Suprapubic skin (tissue), 4 donors: Measurements from ENCODE around the gene NDUFAF3. TPM values are rescaled to one million over a fixed set of nuclear protein-coding genes. Genes with fewer than 3 reads are reported as not detected.
A peak's percentile ranks its signal among the peaks of the same experiment; 100 is the strongest.

ENCODE experiments used
- DNase-seq, 2 donors: peaks; one replicate each; pipeline ENCODE4 v3.0.0-alpha.2; 2019; ENCODE audit warnings: low spot score in 2 of 2
- H3K27ac ChIP-seq: fragments of 200-600 bp; sonication (generic); one replicate; pipeline ENCODE4 v1.5.1; 2019
- H3K27me3 ChIP-seq: fragments of 200-600 bp; sonication (generic); one replicate; pipeline ENCODE4 v1.5.1; 2019
- H3K36me3 ChIP-seq: fragments of 200-600 bp; sonication (generic); one replicate; pipeline ENCODE4 v1.5.1; 2019
- H3K4me1 ChIP-seq: fragments of 200-600 bp; sonication (generic); one replicate; pipeline ENCODE4 v1.5.1; 2019
- H3K4me3 ChIP-seq: fragments of 200-600 bp; sonication (generic); one replicate; pipeline ENCODE4 v1.5.1; 2019; ENCODE audit warnings: mild to moderate bottlenecking
- H3K9me3 ChIP-seq: fragments of 200-600 bp; sonication (generic); one replicate; pipeline ENCODE4 v1.5.1; 2019
- EP300 ChIP-seq: sonication (generic); formaldehyde crosslinking; IDR thresholded peaks from one replicate; pipeline ENCODE4 v1.6.1; 2017; ENCODE audit warnings: antibody characterized with exemption
- POLR2A ChIP-seq, 2 donors: fragments of 450-650 bp; IDR thresholded peaks; one replicate each; pipeline ENCODE4 v1.6.1; 2017; ENCODE audit warnings: antibody characterized with exemption in 2 of 2, mild to moderate bottlenecking in 2 of 2, moderate library complexity in 2 of 2
- POLR2AphosphoS5 ChIP-seq, 3 donors: sonication (generic); formaldehyde crosslinking; IDR thresholded peaks; one replicate each; pipeline ENCODE4 v1.6.1; 2017; ENCODE audit warnings: antibody characterized with exemption in 3 of 3
- WGBS: methylation state at CpG from one replicate; pipeline ENCODE4 v1.1.5; 2018; 5-methylcytosine and 5-hydroxymethylcytosine counted together
- total RNA-seq, 4 donors: library from RNA; depleted of rRNA; stranded (reverse); fragments of >200 nt; gene quantifications; one replicate each; pipeline ENCODE4 v1.1.0, GENCODE V29; 2016
- TF ChIP-seq, protein P1 (sequence below), 2 donors: fragments of 200-600 bp in 1 of 2; fragments of 450-650 bp in 1 of 2; sonication (generic) in 1 of 2; IDR thresholded peaks; one replicate each; pipeline ENCODE4 v1.5.1; 2016 to 2019; ENCODE audit warnings: antibody characterized with exemption in 2 of 2, mild to moderate bottlenecking in 1 of 2, moderate library complexity in 1 of 2

The NDUFAF3 gene
- total RNA-seq, 4 donors from 2014 or later: 45.0 to 104 (median 63.1) TPM

DNA sequence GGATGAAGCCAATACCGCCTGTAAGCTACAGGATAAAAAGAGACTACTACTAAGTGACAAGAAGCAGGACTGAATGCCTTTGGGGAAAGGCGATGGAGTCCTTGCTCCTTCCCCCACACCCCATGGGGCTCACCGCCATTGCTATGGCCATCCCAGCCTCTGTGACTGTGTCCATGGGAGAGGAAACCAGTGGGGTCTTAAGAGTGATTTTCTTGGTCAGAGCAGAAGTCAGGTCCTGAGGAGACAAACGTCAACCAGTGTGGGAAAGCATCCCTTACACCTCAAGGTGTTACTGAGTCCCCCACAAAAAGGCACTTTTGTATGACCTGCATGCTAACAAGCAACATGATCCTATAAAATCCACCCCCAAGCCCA, 6.4 kb downstream of the NDUFAF3 start:
- peaks cover 40% of the 10 kb centered on the region for H3K4me1 ChIP-seq
- DNase-seq: no peak
- H3K36me3 ChIP-seq: peaks cover 73% of the 10 kb centered on the region
- H3K27ac ChIP-seq: peak overlapping the region; percentile 89
- peak overlapping the region; percentile 75 for H3K4me3 ChIP-seq
- H3K27me3 ChIP-seq: no peaks in the 10 kb centered on the region
- no peaks in the 10 kb centered on the region for H3K9me3 ChIP-seq
- WGBS: 84% methylated on average over 4 of the region's 4 CpGs
- TF ChIP-seq, protein P1, sequence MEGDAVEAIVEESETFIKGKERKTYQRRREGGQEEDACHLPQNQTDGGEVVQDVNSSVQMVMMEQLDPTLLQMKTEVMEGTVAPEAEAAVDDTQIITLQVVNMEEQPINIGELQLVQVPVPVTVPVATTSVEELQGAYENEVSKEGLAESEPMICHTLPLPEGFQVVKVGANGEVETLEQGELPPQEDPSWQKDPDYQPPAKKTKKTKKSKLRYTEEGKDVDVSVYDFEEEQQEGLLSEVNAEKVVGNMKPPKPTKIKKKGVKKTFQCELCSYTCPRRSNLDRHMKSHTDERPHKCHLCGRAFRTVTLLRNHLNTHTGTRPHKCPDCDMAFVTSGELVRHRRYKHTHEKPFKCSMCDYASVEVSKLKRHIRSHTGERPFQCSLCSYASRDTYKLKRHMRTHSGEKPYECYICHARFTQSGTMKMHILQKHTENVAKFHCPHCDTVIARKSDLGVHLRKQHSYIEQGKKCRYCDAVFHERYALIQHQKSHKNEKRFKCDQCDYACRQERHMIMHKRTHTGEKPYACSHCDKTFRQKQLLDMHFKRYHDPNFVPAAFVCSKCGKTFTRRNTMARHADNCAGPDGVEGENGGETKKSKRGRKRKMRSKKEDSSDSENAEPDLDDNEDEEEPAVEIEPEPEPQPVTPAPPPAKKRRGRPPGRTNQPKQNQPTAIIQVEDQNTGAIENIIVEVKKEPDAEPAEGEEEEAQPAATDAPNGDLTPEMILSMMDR (IDR thresholded peaks at IDR 0.05): no peak
- no peak for TF ChIP-seq EP300
- no peak for TF ChIP-seq POLR2A (IDR thresholded peaks at IDR 0.05)
- TF ChIP-seq POLR2AphosphoS5 (IDR thresholded peaks at IDR 0.05): no peak

DNA sequence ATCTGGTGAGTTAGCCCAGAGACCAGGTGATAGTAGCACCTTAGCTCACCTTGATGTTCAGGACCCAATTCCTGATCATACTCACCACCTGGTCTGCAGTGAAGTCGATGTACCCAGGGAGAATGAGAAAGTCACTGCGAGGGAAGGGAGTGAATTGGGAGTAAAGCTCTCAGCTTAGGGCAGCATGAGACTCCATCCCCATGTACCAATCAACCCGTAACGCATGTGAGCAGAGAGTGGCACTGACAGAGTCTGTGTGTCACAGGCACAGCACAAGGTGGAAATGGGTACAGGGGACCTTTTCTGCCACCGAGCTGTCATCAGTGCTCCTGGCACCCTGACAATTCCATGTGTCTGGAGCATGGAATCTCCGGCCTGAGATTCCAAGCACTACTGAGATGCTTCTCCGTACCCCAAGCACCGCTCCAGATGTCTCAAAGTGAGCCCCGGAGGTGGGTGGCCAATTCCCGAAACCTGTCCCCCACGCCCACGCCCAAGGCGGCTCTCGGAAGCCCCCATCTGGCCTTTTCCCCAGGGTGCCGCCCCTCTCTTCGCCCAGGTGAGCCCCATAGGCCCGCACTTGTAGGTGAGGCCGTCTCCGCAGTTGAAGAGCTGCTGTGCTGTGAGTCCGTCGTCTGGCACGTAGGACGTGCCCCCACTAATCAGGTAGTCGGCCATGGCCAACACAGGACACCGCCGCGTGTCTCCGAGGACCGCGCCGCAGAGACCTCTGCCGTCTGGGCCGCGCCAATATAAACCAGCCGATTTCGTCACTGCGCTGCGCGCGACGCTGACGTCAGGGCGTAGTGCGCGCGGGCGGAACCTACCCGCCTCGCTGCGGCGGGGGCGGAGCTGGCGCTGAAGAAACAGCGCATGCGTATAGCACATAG, 7.0 kb downstream of the NDUFAF3 start, which contains the start of gene IMPDH2:
Gene IMPDH2, minus strand, starts transcription at position 726 of the 890 bp plus-strand sequence. Its CDS starts 48 bp downstream, at position 678.
- Histone ChIP-seq H3K4me1 (peaks cover 36% of the 10 kb centered on the region), H3K9me3 (no peaks in the 10 kb centered on the region), H3K27ac (peak within 1 kb of the TSS; percentile 89), H3K27me3 (no peaks in the 10 kb centered on the region), H3K4me3 (peak within 1 kb of the TSS; percentile 75), H3K36me3 (peaks cover 74% of the 10 kb centered on the region)
- TF ChIP-seq POLR2A (IDR thresholded peaks at IDR 0.05): peak; percentile 87 to 98
- no peak for TF ChIP-seq EP300
- TF ChIP-seq, protein P1 (IDR thresholded peaks at IDR 0.05): no peak
- TF ChIP-seq POLR2AphosphoS5 (IDR thresholded peaks at IDR 0.05): peak; percentile 85 to 98 (median 90)
- 3% methylated on average over 15 of the region's 55 CpGs for WGBS
- DNase-seq: peak; percentile 94 to 95

DNA sequence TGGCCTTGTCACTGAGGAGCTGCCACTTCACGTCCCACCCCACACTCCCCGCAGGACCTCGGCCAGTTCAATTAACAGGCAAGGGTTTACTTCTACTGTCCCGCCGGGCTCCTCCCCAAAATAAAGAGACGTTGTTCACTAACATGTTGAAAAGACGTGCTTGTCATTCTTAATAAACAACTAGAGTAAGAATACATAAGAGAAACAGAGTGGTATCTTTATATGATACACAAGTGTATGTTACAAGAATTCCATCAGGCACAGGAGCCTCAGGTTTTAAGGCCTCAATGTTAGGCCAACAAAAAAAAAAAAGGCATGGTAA, 7.6 kb downstream of the NDUFAF3 start:
- WGBS: 1% methylated on average over 7 of the region's 7 CpGs

DNA sequence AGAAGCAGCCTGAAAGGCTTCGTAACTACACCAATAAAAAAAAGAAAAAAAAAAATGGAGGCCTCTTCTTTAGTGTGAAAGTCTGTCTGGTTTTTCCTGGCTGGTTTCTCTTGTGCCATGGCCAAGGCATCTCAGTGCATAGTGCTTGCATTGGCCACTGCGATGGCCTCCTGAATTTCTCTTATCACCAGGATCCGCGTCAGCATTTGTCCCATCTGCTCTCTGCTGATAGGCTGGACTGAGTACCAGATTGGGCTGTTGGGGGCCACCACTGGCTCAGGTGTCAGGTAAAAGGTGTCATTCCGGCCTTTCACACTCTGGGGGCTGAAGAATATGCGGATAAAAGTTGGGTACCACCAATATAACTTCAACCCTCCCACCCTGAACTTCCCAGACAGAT, 8.4 kb downstream of the NDUFAF3 start:
- Histone ChIP-seq H3K36me3 (peaks cover 74% of the 10 kb centered on the region), H3K9me3 (no peaks in the 10 kb centered on the region), H3K4me3 (no peak overlapping the region), H3K4me1 (peaks cover 34% of the 10 kb centered on the region), H3K27me3 (no peaks in the 10 kb centered on the region), H3K27ac (no peak overlapping the region)
- WGBS: 94% methylated on average over 6 of the region's 6 CpGs
- no peak for DNase-seq
- TF ChIP-seq POLR2A (IDR thresholded peaks at IDR 0.05) (no peak), POLR2AphosphoS5 (IDR thresholded peaks at IDR 0.05) (no peak), EP300 (no peak)
- TF ChIP-seq, protein P1 (IDR thresholded peaks at IDR 0.05): no peak

More for the DNA sequence above, 7.6 kb downstream of the NDUFAF3 start:
- TF ChIP-seq EP300 (no peak), POLR2A (IDR thresholded peaks at IDR 0.05) (no peak), POLR2AphosphoS5 (IDR thresholded peaks at IDR 0.05) (no peak)
- TF ChIP-seq, protein P1 (IDR thresholded peaks at IDR 0.05): no peak
- Histone ChIP-seq H3K4me3 (peak overlapping the region; percentile 75), H3K36me3 (peaks cover 74% of the 10 kb centered on the region), H3K27me3 (no peaks in the 10 kb centered on the region), H3K4me1 (peaks cover 36% of the 10 kb centered on the region), H3K27ac (peak overlapping the region; percentile 89), H3K9me3 (no peaks in the 10 kb centered on the region)
- DNase-seq: no peak

DNA sequence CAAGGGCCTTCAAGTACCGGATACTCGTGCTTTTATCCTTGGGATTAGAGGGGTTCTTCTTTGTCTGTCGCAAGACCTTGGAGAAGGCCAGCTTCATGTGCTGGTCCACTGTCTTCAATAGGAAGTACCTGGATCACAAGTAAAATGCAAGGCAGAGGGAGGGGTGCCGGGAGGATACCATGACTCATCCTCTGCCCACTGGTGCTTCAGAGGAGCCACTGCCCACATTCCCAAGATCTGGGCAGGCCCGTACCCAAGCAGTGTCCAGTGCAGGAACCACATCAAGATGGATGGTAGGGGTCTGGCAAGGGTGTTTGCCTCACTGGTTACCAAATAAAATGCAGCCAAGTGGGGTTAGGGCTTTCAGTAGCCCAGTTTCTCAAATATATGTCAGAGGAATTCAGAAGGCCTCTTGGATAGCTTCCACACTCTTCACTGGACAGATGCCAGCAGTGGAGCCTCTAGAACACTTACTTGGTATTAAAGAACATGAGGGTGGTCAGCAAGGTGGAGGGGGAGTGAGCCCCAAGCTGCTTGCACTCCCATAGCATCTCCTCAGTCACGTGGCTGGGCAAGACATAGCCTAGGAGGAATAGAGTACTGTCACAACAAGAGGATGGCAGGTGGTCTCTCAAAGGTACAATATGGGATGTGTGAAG, 10.9 kb downstream of the NDUFAF3 start:
- TF ChIP-seq POLR2A (IDR thresholded peaks at IDR 0.05): no peak
- TF ChIP-seq EP300: no peak
- no peak for TF ChIP-seq POLR2AphosphoS5 (IDR thresholded peaks at IDR 0.05)
- TF ChIP-seq, protein P1 (IDR thresholded peaks at IDR 0.05): no peak
- Histone ChIP-seq H3K36me3 (peaks cover 75% of the 10 kb centered on the region), H3K9me3 (no peaks in the 10 kb centered on the region), H3K27ac (no peak overlapping the region), H3K4me3 (no peak overlapping the region), H3K27me3 (no peaks in the 10 kb centered on the region), H3K4me1 (peaks cover 20% of the 10 kb centered on the region)
- no peak for DNase-seq
- 93% methylated on average over 5 of the region's 6 CpGs for WGBS
